ENCODE results near the gene CD96.

The CD96 gene

GRCh38 chr3:111594781-111595180 is 52.8 kb downstream of the CD96 start:
- no peak for DNase-seq (ENCODE audit: low read depth)

GRCh38 chr3:111595232-111595631 is 53.2 kb downstream of the CD96 start, which contains the start of gene ZBED2:
Gene ZBED2 (minus strand): TSS chr3:111595346. CDS start chr3:111594201, 1,145 bp downstream.
- DNase-seq (ENCODE audit: low read depth): no peak

- no peak for DNase-seq (ENCODE audit: low read depth)
Observed at GRCh38 chr3:111596328-111596727, 54.3 kb downstream of the CD96 start.

DNA sequence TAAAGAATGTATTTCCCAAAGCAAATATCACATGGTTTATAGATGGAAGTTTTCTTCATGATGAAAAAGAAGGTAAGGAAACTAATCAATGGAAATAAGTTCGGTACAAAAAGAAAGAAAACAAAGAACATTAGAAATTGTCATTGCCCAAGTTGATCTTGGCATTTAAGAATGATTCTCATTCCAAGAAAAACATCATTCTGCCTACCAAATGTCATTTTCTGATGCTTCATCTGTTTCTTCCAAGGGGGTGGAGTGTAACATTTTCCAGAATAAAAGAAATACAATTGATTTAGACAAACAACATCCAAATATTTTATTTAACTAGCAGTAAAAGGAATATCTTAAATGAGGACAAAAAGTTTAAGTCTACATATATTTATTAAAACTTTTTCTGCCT is 56.1 kb downstream of the CD96 start:
- DNase-seq (ENCODE audit: low read depth): no peak

- no peak for DNase-seq (ENCODE audit: low read depth)
Observed at GRCh38 chr3:111598552-111598951, 56.6 kb downstream of the CD96 start.

GRCh38 chr3:111601810-111602209 is 59.8 kb downstream of the CD96 start:
- DNase-seq (ENCODE audit: low read depth): no peak

- DNase-seq (ENCODE audit: low read depth): no peak
Observed at GRCh38 chr3:111603679-111604078, 61.7 kb downstream of the CD96 start.

DNA sequence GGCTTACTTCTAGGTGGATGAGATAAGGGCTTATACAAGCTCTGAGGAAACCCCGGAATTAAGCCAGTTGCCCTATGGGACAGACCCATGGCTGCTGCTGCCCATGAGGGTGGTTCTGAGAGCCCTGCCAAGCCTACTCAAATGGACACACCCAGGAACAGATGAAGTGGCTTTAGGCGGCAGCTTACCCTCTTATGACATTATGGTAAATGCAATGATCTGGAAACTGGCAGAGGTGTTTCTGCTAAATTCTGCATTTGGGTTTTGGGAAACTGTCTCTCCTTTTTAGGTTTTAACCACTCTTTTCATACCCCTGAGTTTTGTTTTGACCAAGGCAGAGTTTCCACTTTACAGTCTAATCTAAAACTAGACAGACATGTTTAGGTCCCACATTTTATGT is 62.1 kb downstream of the CD96 start:
- DNase-seq (ENCODE audit: low read depth): no peak

DNA sequence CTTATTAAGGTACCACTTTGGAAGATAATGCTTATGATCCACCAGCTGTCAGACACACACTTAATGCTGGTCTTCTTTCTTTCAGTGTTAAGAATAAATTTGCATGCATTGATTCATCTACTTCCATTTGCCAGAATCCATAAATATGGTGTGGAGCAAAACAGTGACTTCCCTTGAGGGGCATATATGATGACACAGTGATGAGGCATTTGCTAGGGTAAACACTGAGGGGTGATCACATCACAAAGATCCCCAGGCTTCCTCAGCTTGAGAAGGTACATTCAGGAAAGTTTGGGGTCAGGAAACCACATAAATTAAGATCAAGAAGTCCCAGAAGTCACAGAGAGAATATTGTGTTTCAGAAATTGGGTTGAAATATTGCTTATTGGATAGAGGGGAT is 63.0 kb downstream of the CD96 start:
- DNase-seq (ENCODE audit: low read depth): no peak

GRCh38 chr3:111605493-111605892 is 63.5 kb downstream of the CD96 start:
- no peak for DNase-seq (ENCODE audit: low read depth)

DNA sequence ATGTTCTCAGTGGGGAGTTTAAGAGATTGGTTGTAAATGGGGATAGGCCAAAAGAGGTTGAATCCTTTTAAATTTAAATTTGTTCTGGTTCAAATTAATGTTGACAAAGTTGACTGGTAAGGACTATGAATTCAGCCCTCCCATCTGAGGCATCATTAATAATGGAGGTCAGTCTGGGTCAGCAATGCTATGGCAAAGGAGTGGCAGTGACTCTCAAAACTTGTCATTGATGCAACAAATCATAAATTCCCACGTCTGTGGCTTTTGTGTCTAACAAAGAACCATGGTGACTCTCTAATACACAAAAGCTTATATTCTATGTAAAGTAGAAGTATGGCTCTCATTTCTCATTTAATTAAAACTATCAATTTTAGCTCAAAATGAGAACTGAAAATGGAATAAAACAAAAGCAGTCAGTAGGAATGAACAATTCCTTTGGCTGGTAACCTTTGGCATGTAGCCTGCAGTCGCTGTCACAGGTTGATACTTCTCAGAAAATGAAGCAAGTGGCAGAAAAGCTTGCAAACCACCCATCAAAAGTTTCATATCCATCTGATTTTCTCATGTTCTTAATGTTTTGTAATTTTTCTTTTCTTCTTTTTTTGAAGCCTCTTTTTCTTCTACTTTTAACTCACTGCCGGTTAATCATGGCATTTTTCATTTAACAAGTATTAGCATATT is 65.4 kb downstream of the CD96 start:
- no peak for DNase-seq (ENCODE audit: low read depth)

DNA sequence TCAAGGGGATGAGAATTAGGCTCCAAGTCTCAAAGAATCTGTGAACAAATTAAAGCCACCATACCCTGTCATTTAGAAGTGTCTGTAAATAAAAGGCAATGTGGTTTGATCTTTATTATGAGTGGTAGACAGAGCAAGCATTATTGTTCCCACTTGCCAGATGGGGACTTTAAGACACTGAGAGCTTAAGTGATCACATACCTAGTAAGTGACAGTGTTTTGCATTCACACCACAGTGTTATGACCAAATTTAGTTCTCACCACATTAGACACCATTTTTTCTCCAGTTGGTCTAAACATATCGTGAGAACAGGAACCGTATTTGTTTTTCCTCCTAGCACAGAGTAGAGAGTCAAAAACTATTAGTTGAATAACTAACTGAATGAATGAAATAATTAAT is 66.4 kb downstream of the CD96 start:
- DNase-seq (ENCODE audit: low read depth): no peak

DNA sequence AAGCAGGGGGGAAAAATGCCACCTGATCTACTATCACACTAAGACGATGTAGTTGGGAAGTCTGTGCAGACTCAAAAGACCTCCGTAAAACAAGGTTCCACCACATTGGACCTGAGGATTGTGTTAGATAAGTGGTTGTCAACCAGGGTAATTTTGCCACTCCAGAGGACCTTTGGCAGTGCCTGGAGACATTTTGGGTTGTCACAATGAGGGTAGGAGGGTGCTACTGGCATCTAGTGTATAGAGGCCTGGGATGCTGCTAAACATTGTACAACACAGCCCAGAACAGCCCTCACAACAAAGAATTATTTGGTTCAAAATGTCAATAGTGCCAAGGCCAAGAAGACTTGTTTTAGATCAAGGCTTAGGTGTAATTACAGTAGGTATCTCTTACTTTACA is 67.7 kb downstream of the CD96 start:
- DNase-seq (ENCODE audit: low read depth): no peak

- DNase-seq (ENCODE audit: low read depth): no peak
Observed at GRCh38 chr3:111610189-111610588, 68.2 kb downstream of the CD96 start.

DNA sequence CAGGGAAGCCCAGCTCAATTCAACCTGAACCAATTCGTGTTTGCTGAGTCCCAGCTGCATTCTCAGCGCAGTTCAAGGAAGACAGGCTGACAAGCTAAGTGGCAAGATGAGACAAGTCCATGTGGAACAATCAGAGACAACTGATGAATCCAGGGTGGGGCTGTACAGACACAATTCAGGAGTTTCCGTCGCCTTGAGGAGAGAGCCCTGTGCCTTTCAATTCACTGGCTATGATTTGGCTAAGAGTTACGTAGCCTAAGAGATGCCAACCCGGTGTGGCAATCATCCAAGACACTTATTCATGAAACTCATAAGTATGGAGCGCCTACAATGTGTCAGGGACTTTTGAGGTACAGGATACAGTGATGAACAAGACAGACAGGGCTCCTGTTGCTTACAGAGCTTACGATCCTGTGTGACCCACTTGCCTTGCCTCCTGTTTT is 68.6 kb downstream of the CD96 start:
- no peak for DNase-seq (ENCODE audit: low read depth)

GRCh38 chr3:111613294-111613693 is 71.3 kb downstream of the CD96 start:
- DNase-seq (ENCODE audit: low read depth): no peak

DNA sequence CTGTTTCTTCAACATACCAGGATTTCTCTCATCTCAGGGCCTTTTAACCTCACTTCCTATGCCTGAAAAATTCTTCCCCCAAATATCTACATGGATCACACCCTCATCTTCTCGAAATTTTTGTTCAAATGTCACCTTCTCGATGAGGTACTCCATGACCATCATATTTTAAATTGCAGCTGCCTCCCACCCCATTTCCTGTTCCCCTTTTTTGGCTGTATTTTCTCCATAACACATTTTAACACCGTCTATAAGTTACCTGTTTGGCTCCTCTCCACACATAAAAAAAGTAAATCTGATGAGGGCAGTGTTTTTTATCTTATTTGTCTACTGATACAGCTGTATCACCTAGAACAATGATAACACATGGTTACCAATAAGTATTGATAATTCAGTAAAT is 73.9 kb downstream of the CD96 start:
- DNase-seq (ENCODE audit: low read depth): no peak

- DNase-seq (ENCODE audit: low read depth): no peak
Observed at GRCh38 chr3:111616417-111617105, 74.6 kb downstream of the CD96 start.

GRCh38 chr3:111617406-111617805 is 75.4 kb downstream of the CD96 start:
- DNase-seq (ENCODE audit: low read depth): no peak

DNA sequence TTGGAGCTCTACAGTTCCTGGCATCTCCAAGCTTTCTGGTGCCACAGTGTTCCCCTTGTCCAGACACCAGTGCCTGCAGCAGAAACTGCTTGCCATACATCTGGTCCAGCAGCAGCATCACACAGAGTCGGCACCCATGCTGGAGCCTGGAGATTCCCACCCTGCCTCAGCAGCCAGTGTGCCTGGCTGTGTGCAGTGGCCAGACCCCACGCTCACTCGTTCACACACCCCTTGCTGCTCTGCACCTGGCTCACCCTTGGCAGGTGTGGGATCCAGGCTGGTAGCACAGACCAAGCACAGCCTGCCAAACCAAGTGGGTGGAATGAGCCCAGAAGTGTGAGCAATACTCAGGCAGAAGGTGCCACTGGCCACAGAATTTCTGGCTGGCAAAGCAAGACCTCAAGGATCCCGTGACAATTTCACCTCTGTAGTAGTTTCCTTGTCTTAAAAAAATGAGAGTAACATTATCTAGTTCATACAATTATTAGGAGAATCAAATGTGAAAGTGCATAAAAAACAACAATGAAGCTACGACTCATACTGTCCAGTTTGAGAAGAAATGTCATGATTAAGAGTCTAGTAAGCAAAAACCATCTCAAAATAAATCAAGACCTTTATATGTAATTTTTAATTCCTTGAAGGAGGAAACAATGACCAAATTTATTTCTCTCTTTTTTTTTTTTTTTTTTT is 76.1 kb downstream of the CD96 start:
- DNase-seq (ENCODE audit: low read depth): no peak

- DNase-seq (ENCODE audit: low read depth): no peak
Observed at GRCh38 chr3:111618945-111619344, 76.9 kb downstream of the CD96 start.

GRCh38 chr3:111619833-111620232 is 77.8 kb downstream of the CD96 start:
- DNase-seq (ENCODE audit: low read depth): no peak

- no peak for DNase-seq (ENCODE audit: low read depth)
Observed at GRCh38 chr3:111621535-111621934, 79.5 kb downstream of the CD96 start.

All from non-pigmented ciliary epithelial cell (primary cell).